Hypothalamus (tissue), 51 donors: ENCODE results near the gene PHACTR2.

Experiments
- DNase-seq, 51 donors: peaks; one replicate each; lab custom pipeline; 2025; lab: John Stamatoyannopoulos, UW

PHACTR2 gene

GRCh38 chr6:143696664-143697000, 18.9 kb downstream of the PHACTR2 start:
- DNase-seq: no peak

- DNase-seq: no peak
Measured at GRCh38 chr6:143697076-143697800, 19.5 kb downstream of the PHACTR2 start.

- DNase-seq: no peak
Measured at GRCh38 chr6:143698329-143698728, 20.6 kb downstream of the PHACTR2 start.

GRCh38 chr6:143698759-143699429, 21.1 kb downstream of the PHACTR2 start:
- DNase-seq: no peak

- no peak for DNase-seq
Measured at GRCh38 chr6:143699430-143699825, 21.7 kb downstream of the PHACTR2 start.

- no peak for DNase-seq
Measured at GRCh38 chr6:143700684-143701348, 23.1 kb downstream of the PHACTR2 start.

- no peak for DNase-seq
Measured at GRCh38 chr6:143701349-143702234, 23.8 kb downstream of the PHACTR2 start.

GRCh38 chr6:143705569-143705968, 27.8 kb downstream of the PHACTR2 start:
- no peak for DNase-seq

GRCh38 chr6:143707697-143708096, 29.9 kb downstream of the PHACTR2 start:
- DNase-seq: no peak

- DNase-seq: no peak
Measured at GRCh38 chr6:143708889-143709288, 31.1 kb downstream of the PHACTR2 start.

GRCh38 chr6:143711714-143712113, 33.9 kb downstream of the PHACTR2 start:
- DNase-seq: no peak

- no peak for DNase-seq
Measured at GRCh38 chr6:143718472-143718871, 40.7 kb downstream of the PHACTR2 start.

GRCh38 chr6:143721642-143722041, 43.9 kb downstream of the PHACTR2 start:
- no peak for DNase-seq

GRCh38 chr6:143724876-143725275, 47.1 kb downstream of the PHACTR2 start:
- no peak for DNase-seq

GRCh38 chr6:143726015-143726647, 48.4 kb downstream of the PHACTR2 start:
- DNase-seq: no peak

GRCh38 chr6:143727035-143727434, 49.3 kb downstream of the PHACTR2 start:
- DNase-seq: no peak

GRCh38 chr6:143731789-143732188, 54.0 kb downstream of the PHACTR2 start:
- DNase-seq: no peak

- DNase-seq: no peak
Measured at GRCh38 chr6:143732536-143732935, 54.8 kb downstream of the PHACTR2 start.

GRCh38 chr6:143733510-143733909, 55.7 kb downstream of the PHACTR2 start:
- no peak for DNase-seq

- no peak for DNase-seq
Measured at GRCh38 chr6:143734641-143735063, 56.9 kb downstream of the PHACTR2 start.
